ENCODE measurements around the gene KCNH1. TPM values are rescaled to one million over a fixed set of nuclear protein-coding genes. Genes with fewer than 3 reads are reported as not detected.

Gene KCNH1
- total RNA-seq, 4 donors from 2014 or later, result 0.53 to 16.5 (median 2.4) TPM

- no peak for DNase-seq
- H3K36me3 ChIP-seq, result no peaks in the 10 kb centered on the region
- TF ChIP-seq CTCF (IDR thresholded peaks at IDR 0.05), result no peak
- TF ChIP-seq POLR2A (IDR thresholded peaks at IDR 0.05), result no peak
- H3K4me3 ChIP-seq, result no peak overlapping the region
- H3K4me1 ChIP-seq, result no peaks in the 10 kb centered on the region
- H3K27me3 ChIP-seq, result no peaks in the 10 kb centered on the region
- no peaks in the 10 kb centered on the region for H3K9me3 ChIP-seq
- H3K27ac ChIP-seq, result no peak overlapping the region
These were observed 427.7 kb downstream of the KCNH1 start for GRCh38 chr1:210706246-210706645.

- Histone ChIP-seq H3K4me3 (no peak overlapping the region), H3K4me1 (no peaks in the 10 kb centered on the region), H3K27me3 (no peaks in the 10 kb centered on the region), H3K27ac (no peak overlapping the region), H3K36me3 (no peaks in the 10 kb centered on the region), H3K9me3 (no peaks in the 10 kb centered on the region)
- DNase-seq, result no peak
- no peak for TF ChIP-seq CTCF (IDR thresholded peaks at IDR 0.05)
- no peak for TF ChIP-seq POLR2A (IDR thresholded peaks at IDR 0.05)
These were observed 428.9 kb downstream of the KCNH1 start for GRCh38 chr1:210705086-210705485.

GRCh38 chr1:210703593-210703992 is 430.4 kb downstream of the KCNH1 start:
- Histone ChIP-seq H3K4me1 (no peaks in the 10 kb centered on the region), H3K36me3 (no peaks in the 10 kb centered on the region), H3K27ac (no peak overlapping the region), H3K4me3 (no peak overlapping the region), H3K27me3 (no peaks in the 10 kb centered on the region), H3K9me3 (no peaks in the 10 kb centered on the region)
- TF ChIP-seq CTCF (IDR thresholded peaks at IDR 0.05) (no peak), POLR2A (IDR thresholded peaks at IDR 0.05) (no peak)
- DNase-seq, result no peak

- no peak overlapping the region for H3K27ac ChIP-seq
- no peaks in the 10 kb centered on the region for H3K9me3 ChIP-seq
- DNase-seq, result no peak
- no peaks in the 10 kb centered on the region for H3K27me3 ChIP-seq
- no peaks in the 10 kb centered on the region for H3K36me3 ChIP-seq
- TF ChIP-seq POLR2A (IDR thresholded peaks at IDR 0.05) (no peak), CTCF (IDR thresholded peaks at IDR 0.05) (no peak)
- H3K4me3 ChIP-seq, result no peak overlapping the region
- no peaks in the 10 kb centered on the region for H3K4me1 ChIP-seq
These were observed 431.4 kb downstream of the KCNH1 start for GRCh38 chr1:210702506-210702905.

GRCh38 chr1:210700511-210700910 is 433.4 kb downstream of the KCNH1 start:
- Histone ChIP-seq H3K4me3 (no peak overlapping the region), H3K4me1 (no peaks in the 10 kb centered on the region), H3K27me3 (no peaks in the 10 kb centered on the region), H3K36me3 (no peaks in the 10 kb centered on the region), H3K9me3 (no peaks in the 10 kb centered on the region), H3K27ac (no peak overlapping the region)
- DNase-seq, result no peak
- TF ChIP-seq POLR2A (IDR thresholded peaks at IDR 0.05) (no peak), CTCF (IDR thresholded peaks at IDR 0.05) (no peak)

GRCh38 chr1:210700083-210700482 is 433.9 kb downstream of the KCNH1 start:
- Histone ChIP-seq H3K4me1 (no peaks in the 10 kb centered on the region), H3K4me3 (no peak overlapping the region), H3K27ac (no peak overlapping the region), H3K36me3 (no peaks in the 10 kb centered on the region), H3K27me3 (no peaks in the 10 kb centered on the region), H3K9me3 (no peaks in the 10 kb centered on the region)
- TF ChIP-seq POLR2A (IDR thresholded peaks at IDR 0.05) (no peak), CTCF (IDR thresholded peaks at IDR 0.05) (no peak)
- no peak for DNase-seq

Data from Peyer's patch (tissue), 4 donors.